HL-60 (cell line): ENCODE measurements around the gene DPEP3.

Experiments
- DNase-seq, 2 experiments: peaks; one replicate each; pipeline ENCODE4 v3.0.0-alpha.2; 2010 to 2020; ENCODE audit warnings: low read depth in 1 of 2, low spot score in 1 of 2
- H3K27ac ChIP-seq: fragments of 250-450 bp; sonication (Bioruptor Pico); replicated peaks from 2 replicates; pipeline ENCODE4 v1.5.1; 2020; ENCODE audit warnings: mild to moderate bottlenecking, moderate library complexity
- H3K27me3 ChIP-seq: fragments of 250-450 bp; sonication (Bioruptor Pico); 2 replicates; pipeline ENCODE4 v1.5.1; 2021; ENCODE audit warnings: mild to moderate bottlenecking, moderate library complexity; ENCODE audit not compliant: insufficient read depth, poor library complexity, severe bottlenecking
- H3K4me3 ChIP-seq: replicated peaks from 2 replicates; pipeline ENCODE4 v1.5.1; 2011; ENCODE audit warnings: mild to moderate bottlenecking, control low read depth, low read length; ENCODE audit not compliant: insufficient read depth
- CTCF ChIP-seq: IDR thresholded peaks from one replicate; pipeline ENCODE4 v1.5.1; 2011; ENCODE audit warnings: low read length, control low read depth, inconsistent platforms; ENCODE audit not compliant: insufficient read depth
- GABPA ChIP-seq: IDR thresholded peaks from 2 replicates; pipeline ENCODE4 v1.6.1; 2012; ENCODE audit warnings: low read depth
- POLR2AphosphoS5 ChIP-seq: IDR thresholded peaks from 2 replicates; pipeline ENCODE4 v1.6.1; 2012; ENCODE audit warnings: low read depth
- REST ChIP-seq: IDR thresholded peaks from 2 replicates; pipeline ENCODE4 v1.6.1; 2012; ENCODE audit warnings: low read depth; ENCODE audit not compliant: insufficient replicate concordance
- SPI1 ChIP-seq: IDR thresholded peaks from 2 replicates; pipeline ENCODE4 v1.6.1; 2012; ENCODE audit warnings: low read depth, mild to moderate bottlenecking, borderline replicate concordance

Gene DPEP3

GRCh38 chr16:67944690-67945391 lies 35.5 kb downstream of the DPEP3 start:
- TF ChIP-seq SPI1 (no peak), GABPA (no peak), CTCF (no peak), REST (no peak), POLR2AphosphoS5 (no peak)
- H3K27me3 ChIP-seq, result no peaks in the 10 kb centered on the region
- H3K27ac ChIP-seq, result no peak overlapping the region
- DNase-seq, result no peak
- H3K4me3 ChIP-seq, result no peak overlapping the region

- DNase-seq, result no peak
- no peak within 1 kb of the TSS for H3K4me3 ChIP-seq
- H3K27ac ChIP-seq, result no peak within 1 kb of the TSS
- TF ChIP-seq CTCF, result no peak
- no peak for TF ChIP-seq REST
- no peak for TF ChIP-seq POLR2AphosphoS5
- TF ChIP-seq SPI1, result no peak
- TF ChIP-seq GABPA, result no peak
- no peaks in the 10 kb centered on the region for H3K27me3 ChIP-seq
Observed at GRCh38 chr16:67943619-67944504, 36.4 kb downstream of the DPEP3 start, which contains the start of gene LCAT. TSS of gene LCAT (minus strand) at chr16:67944120. CDS start at chr16:67944101, 19 bp downstream.

GRCh38 chr16:67943256-67943618 lies 37.1 kb downstream of the DPEP3 start:
- Histone ChIP-seq H3K27ac (no peak overlapping the region), H3K4me3 (no peak overlapping the region), H3K27me3 (no peaks in the 10 kb centered on the region)
- DNase-seq, result no peak
- TF ChIP-seq SPI1, result no peak
- no peak for TF ChIP-seq GABPA
- no peak for TF ChIP-seq CTCF
- TF ChIP-seq REST, result no peak
- TF ChIP-seq POLR2AphosphoS5, result no peak
